SK-N-MC (cell line): ENCODE measurements around the gene ADAMTS17.

ENCODE experiments used
- EZH2 ChIP-seq: fragments of 200-600 bp; sonication (generic); IDR thresholded peaks from one replicate; pipeline ENCODE4 v1.6.1; 2017; ENCODE audit warnings: antibody characterized with exemption
- FOXP2 ChIP-seq: optimal IDR thresholded peaks from 2 replicates; pipeline ENCODE3; 2011; ENCODE audit warnings: mild to moderate bottlenecking, moderate library complexity; ENCODE audit not compliant: insufficient read depth; ENCODE audit errors: extremely low read length, control extremely low read depth
- POLR2AphosphoS5 ChIP-seq: IDR thresholded peaks from 2 replicates; pipeline ENCODE4 v1.6.1; 2012; ENCODE audit warnings: mild to moderate bottlenecking, low read depth, low read length, borderline replicate concordance

- TF ChIP-seq POLR2AphosphoS5, result no peak
- TF ChIP-seq EZH2, result no peak
- no peak for TF ChIP-seq FOXP2
Measured at GRCh38 chr15:100208921-100209603, 132.7 kb downstream of the ADAMTS17 start.
